Common myeloid progenitor, CD34-positive (primary cell): ENCODE results near the gene ZNF638. TPM values are rescaled to one million over a fixed set of nuclear protein-coding genes. Genes with fewer than 3 reads are reported as not detected.

Experiments
- CTCF ChIA-PET: fragments of 350-600 bp; sonication (Branson Sonifier 250); formaldehyde crosslinking; loops from one replicate; lab custom pipeline; 2021; ENCODE audit warnings: antibody characterized with exemption; lab: Charles Lee
- POLR2A ChIA-PET: fragments of 350-600 bp; sonication (Branson Sonifier 250); formaldehyde crosslinking; loops from one replicate; lab custom pipeline; 2021; ENCODE audit warnings: antibody characterized with exemption; lab: Charles Lee
- DNase-seq, 3 donors: peaks; one replicate each; pipeline versions ENCODE4 v3.0.0 to v3.0.0-alpha.2; 2013
- H3K27ac ChIP-seq, 2 experiments: 1 replicate in 1 of 2; 2 replicates in 1 of 2; pipeline ENCODE4 v1.7.0; 2013; ENCODE audit warnings: inconsistent platforms in 2 of 2, low read length in 2 of 2, mild to moderate bottlenecking in 2 of 2, low read depth in 1 of 2, moderate library complexity in 1 of 2; ENCODE audit not compliant: severe bottlenecking in 2 of 2, insufficient read depth in 1 of 2, poor library complexity in 1 of 2
- H3K27me3 ChIP-seq, 5 experiments: replicated peaks in 2 of 5; 1 replicate in 3 of 5; 2 replicates in 2 of 5; pipeline versions ENCODE4 v1.6.1 to v1.7.0; 2013; ENCODE audit warnings: low read length in 4 of 5, mild to moderate bottlenecking in 2 of 5, moderate library complexity in 2 of 5, inconsistent platforms in 1 of 5; ENCODE audit not compliant: insufficient read depth in 5 of 5, control insufficient read depth in 4 of 5
- H3K36me3 ChIP-seq, 4 experiments: 1 replicate in 2 of 4; 2 replicates in 2 of 4; pipeline versions ENCODE4 v1.6.1 to v1.7.0; 2013; ENCODE audit warnings: low read length in 3 of 4, control low read depth in 1 of 4, mild to moderate bottlenecking in 1 of 4; ENCODE audit not compliant: control insufficient read depth in 4 of 4, insufficient read depth in 4 of 4
- H3K4me1 ChIP-seq, 4 experiments: 1 replicate in 3 of 4; 2 replicates in 1 of 4; pipeline versions ENCODE4 v1.6.1 to v1.7.1; 2013; ENCODE audit warnings: low read length in 3 of 4, mild to moderate bottlenecking in 3 of 4, control low read depth in 1 of 4, inconsistent platforms in 1 of 4, moderate library complexity in 1 of 4; ENCODE audit not compliant: control insufficient read depth in 4 of 4, insufficient read depth in 4 of 4; ENCODE audit errors: control extremely low read depth in 1 of 4
- H3K4me3 ChIP-seq, 7 experiments: 1 replicate in 4 of 7; 2 replicates in 3 of 7; pipeline versions ENCODE4 v1.5.1 to v1.7.0; 2013; ENCODE audit warnings: mild to moderate bottlenecking in 7 of 7, low read length in 6 of 7, moderate library complexity in 6 of 7, inconsistent platforms in 2 of 7, low read depth in 2 of 7, control low read depth in 1 of 7; ENCODE audit not compliant: insufficient read depth in 4 of 7, control insufficient read depth in 1 of 7; ENCODE audit errors: extremely low read depth in 1 of 7
- H3K9me3 ChIP-seq, 5 experiments: 1 replicate in 4 of 5; 2 replicates in 1 of 5; pipeline versions ENCODE4 v1.6.1 to v1.7.1; 2013; ENCODE audit warnings: low read length in 4 of 5, mild to moderate bottlenecking in 2 of 5, inconsistent platforms in 1 of 5, low read depth in 1 of 5, moderate library complexity in 1 of 5; ENCODE audit not compliant: control insufficient read depth in 4 of 5, insufficient read depth in 2 of 5; ENCODE audit errors: control extremely low read depth in 1 of 5
- WGBS: methylation state at CpG from one replicate; pipeline ENCODE4 v1.1.5; 2013; ENCODE audit not compliant: insufficient coverage; 5-methylcytosine and 5-hydroxymethylcytosine counted together
- polyA plus RNA-seq: library from polyadenylated mRNA; unstranded; fragments of 120-200 nt; gene quantifications from one replicate; pipeline ENCODE4 v1.2.1, GENCODE V29; 2013

Gene ZNF638, protein sequence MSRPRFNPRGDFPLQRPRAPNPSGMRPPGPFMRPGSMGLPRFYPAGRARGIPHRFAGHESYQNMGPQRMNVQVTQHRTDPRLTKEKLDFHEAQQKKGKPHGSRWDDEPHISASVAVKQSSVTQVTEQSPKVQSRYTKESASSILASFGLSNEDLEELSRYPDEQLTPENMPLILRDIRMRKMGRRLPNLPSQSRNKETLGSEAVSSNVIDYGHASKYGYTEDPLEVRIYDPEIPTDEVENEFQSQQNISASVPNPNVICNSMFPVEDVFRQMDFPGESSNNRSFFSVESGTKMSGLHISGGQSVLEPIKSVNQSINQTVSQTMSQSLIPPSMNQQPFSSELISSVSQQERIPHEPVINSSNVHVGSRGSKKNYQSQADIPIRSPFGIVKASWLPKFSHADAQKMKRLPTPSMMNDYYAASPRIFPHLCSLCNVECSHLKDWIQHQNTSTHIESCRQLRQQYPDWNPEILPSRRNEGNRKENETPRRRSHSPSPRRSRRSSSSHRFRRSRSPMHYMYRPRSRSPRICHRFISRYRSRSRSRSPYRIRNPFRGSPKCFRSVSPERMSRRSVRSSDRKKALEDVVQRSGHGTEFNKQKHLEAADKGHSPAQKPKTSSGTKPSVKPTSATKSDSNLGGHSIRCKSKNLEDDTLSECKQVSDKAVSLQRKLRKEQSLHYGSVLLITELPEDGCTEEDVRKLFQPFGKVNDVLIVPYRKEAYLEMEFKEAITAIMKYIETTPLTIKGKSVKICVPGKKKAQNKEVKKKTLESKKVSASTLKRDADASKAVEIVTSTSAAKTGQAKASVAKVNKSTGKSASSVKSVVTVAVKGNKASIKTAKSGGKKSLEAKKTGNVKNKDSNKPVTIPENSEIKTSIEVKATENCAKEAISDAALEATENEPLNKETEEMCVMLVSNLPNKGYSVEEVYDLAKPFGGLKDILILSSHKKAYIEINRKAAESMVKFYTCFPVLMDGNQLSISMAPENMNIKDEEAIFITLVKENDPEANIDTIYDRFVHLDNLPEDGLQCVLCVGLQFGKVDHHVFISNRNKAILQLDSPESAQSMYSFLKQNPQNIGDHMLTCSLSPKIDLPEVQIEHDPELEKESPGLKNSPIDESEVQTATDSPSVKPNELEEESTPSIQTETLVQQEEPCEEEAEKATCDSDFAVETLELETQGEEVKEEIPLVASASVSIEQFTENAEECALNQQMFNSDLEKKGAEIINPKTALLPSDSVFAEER (N-terminal part only)
- 156 TPM for polyA plus RNA-seq

DNA sequence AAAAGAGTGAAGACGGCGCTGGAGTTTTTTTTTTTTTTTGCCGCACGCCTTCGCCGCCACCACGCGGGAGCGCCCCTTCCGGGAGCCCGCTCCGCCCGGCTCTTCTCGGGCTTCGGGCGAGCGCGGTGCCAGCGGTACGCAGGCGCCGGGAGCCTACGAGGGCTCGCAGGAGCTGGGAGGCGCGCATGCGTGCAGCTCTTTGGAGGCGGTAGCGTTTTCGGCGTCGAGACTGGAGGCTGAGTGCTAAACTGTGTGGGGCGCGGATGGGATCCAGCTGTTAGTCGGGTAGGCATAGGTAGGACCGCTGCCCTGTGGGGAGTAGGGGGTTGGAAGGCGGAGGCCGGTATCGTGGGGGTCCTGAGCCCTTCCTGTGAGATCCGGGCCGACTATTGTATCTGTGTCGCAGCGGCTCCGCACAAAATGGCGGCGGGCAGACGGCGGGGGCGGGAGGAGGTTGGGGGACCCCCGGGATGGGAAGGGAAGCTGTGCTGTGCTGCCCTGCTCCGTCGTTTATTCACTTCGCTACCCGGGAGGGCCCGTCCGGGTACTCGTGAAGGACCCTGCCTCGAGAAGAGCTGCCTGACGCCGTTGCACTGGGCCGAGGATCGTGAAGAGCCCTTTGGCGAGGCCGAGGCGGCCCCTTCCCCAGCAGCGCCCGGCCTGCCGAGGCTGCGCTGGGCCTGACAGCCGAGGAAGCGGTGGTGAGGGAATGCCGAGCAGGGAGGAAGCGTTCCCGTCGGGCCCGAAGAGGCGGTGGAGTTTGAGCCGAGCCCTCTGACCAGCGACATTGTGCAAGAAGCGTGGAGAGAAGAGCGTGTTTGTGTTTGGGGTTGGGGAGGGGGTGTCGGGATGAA, at the start of gene ZNF638:
Gene ZNF638 (plus strand): TSS at position 202 of the 854 bp plus-strand sequence. CDS start 17,173 bp downstream, outside the sequence.
- ChIA-PET CTCF (interaction anchor here (0.6 to 4.5 kb wide), 8 partner anchors 10 to 177 kb away, joined by 3 to 37 read pairs (median 4); no protein-coding TSS in a partner anchor), POLR2A (interaction anchor here (0.6 kb wide), 3 partner anchors 56 to 1711 kb away, joined by 3 to 4 read pairs (median 4); no protein-coding TSS in a partner anchor)
- H3K9me3 ChIP-seq: peaks cover 0 to 4% (median 0%) of the 10 kb centered on the region in 5 experiments
- WGBS: 0% methylated on average over 45 of the region's 82 CpGs
- peak; percentile 93 to 98 (median 96) for DNase-seq
- H3K4me3 ChIP-seq: peak within 1 kb of the TSS; percentile 65 to 98 (median 92)
- H3K27ac ChIP-seq: peak within 1 kb of the TSS; percentile 96 to 98
- no peaks in the 10 kb centered on the region for H3K27me3 ChIP-seq
- H3K4me1 ChIP-seq: peaks cover 9 to 30% (median 17%) of the 10 kb centered on the region in 4 experiments
- peaks cover 0 to 5% (median 2%) of the 10 kb centered on the region in 4 experiments for H3K36me3 ChIP-seq

DNA sequence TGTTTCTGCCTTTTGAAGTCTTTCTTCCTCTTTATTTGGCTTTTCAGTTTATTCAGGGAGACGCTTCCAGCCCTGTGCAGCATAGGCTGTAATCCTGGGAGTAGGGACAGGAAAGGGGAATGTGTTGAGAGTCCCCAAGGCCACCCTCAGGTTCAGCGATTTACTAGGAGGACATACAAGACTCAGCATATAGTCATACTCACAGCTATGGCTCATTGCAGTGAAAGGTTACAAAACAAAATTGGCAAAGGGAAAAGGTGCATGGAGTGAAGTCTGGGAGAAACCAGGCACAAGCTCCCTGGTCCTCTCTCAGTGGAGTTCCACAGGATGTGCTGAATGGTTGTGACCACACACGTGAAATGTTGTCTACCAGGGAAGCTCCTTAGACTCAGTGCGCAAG, 49.6 kb upstream of the ZNF638 start:
- ChIA-PET POLR2A (no interaction called here), CTCF (interaction anchor here (0.8 to 2.0 kb wide), 9 partner anchors 15 to 228 kb away, joined by 3 to 8 read pairs (median 4); no protein-coding TSS in a partner anchor)
- H3K4me1 ChIP-seq: peaks cover 2 to 14% (median 7%) of the 10 kb centered on the region in 4 experiments
- H3K36me3 ChIP-seq: no peaks in the 10 kb centered on the region
- H3K27me3 ChIP-seq: no peaks in the 10 kb centered on the region
- H3K27ac ChIP-seq: no peak overlapping the region
- H3K4me3 ChIP-seq: no peak overlapping the region
- H3K9me3 ChIP-seq: no peaks in the 10 kb centered on the region
- DNase-seq: no peak
- WGBS: 100% methylated on average over 2 of the region's 4 CpGs

DNA sequence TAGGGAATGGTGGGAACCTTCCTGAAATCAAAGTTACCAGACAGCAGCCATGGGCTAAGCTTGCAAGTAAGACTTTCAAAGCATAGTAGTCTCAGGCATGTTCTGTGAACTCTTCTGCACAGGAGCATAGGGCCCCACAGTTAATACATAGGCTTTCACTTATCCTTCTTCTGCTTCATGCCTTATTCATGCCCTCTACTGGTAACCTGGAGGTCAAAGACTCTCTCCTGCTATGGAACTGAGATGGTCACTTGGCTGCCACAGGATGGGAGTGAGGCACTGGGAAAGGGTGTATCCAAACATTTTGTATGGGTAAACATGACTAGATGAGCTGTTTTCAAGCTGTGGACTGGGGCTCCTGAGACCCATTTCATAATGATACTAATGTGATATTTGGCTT, 49.1 kb upstream of the ZNF638 start:
- H3K36me3 ChIP-seq: no peaks in the 10 kb centered on the region
- H3K4me3 ChIP-seq: no peak overlapping the region
- H3K27ac ChIP-seq: no peak overlapping the region
- no peaks in the 10 kb centered on the region for H3K9me3 ChIP-seq
- peaks cover 0 to 9% (median 5%) of the 10 kb centered on the region in 4 experiments for H3K4me1 ChIP-seq
- peak in 2 of 3 donors; percentile 14 to 20 for DNase-seq
- no peaks in the 10 kb centered on the region for H3K27me3 ChIP-seq
- POLR2A ChIA-PET: no interaction called here
- CTCF ChIA-PET: interaction anchor here (0.8 to 2.0 kb wide), 7 partner anchors 17 to 227 kb away, joined by 3 to 8 read pairs (median 4); no protein-coding TSS in a partner anchor

DNA sequence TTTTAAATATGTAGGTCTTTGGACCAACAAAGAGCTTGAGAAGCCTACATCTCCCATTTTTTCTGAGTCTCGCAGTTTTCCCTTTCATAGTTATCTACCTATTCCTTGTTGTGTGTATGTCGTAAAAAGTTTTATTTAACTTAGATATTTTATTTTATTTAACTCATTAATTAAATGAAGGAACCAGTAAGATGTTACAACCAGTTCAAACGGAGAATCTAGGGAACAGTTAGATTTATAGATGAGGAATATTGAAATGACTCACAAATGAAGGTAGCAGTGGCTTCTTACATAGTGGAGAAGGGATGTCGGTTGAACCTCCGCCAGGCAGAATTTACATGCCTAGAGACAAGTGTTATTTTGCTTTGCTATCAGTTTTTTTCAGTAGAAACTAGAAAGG, 48.5 kb upstream of the ZNF638 start:
- H3K9me3 ChIP-seq: no peaks in the 10 kb centered on the region
- no peak overlapping the region for H3K4me3 ChIP-seq
- POLR2A ChIA-PET: no interaction called here
- no peak for DNase-seq
- H3K27ac ChIP-seq: no peak overlapping the region
- H3K36me3 ChIP-seq: no peaks in the 10 kb centered on the region
- CTCF ChIA-PET: interaction anchor here (1.2 to 1.7 kb wide), 4 partner anchors 16 to 227 kb away, joined by 3 to 8 read pairs (median 5); no protein-coding TSS in a partner anchor
- H3K27me3 ChIP-seq: no peaks in the 10 kb centered on the region
- peaks cover 0 to 3% (median under 1%) of the 10 kb centered on the region in 4 experiments for H3K4me1 ChIP-seq
- 100% methylated on average over 3 of the region's 5 CpGs for WGBS

DNA sequence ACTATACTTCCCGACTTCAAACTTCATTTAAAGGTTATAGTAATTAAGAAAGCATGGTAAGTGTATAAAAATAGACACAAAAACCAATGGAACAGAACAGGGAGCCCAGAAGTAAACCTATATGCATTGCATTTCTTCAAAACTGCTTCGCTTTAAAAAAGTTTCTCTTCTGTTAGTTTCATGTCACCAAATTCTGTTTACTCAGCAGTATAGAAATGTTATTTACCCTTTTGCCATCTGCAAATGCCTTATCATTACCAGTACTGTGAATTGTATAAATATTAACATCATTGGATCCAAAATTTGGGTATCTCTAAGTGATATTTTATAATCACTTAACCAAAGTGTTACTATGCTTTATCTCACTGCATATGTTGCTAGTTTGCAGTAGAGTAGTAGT, 45.9 kb upstream of the ZNF638 start:
- no CpG with 5 or more reads among the region's 2 CpGs for WGBS
- Histone ChIP-seq H3K36me3 (no peaks in the 10 kb centered on the region), H3K4me1 (no peaks in the 10 kb centered on the region), H3K4me3 (no peak overlapping the region), H3K27me3 (no peaks in the 10 kb centered on the region), H3K27ac (no peak overlapping the region), H3K9me3 (no peaks in the 10 kb centered on the region)
- CTCF ChIA-PET: interaction anchor here (0.6 to 1.6 kb wide), 3 partner anchors 8 to 129 kb away, joined by 3 to 4 read pairs (median 3); partner anchors contain the start of gene ZNF638
- POLR2A ChIA-PET: interaction anchor here (0.7 kb wide), 1 partner anchor 176 kb away, joined by 5 read pairs; no protein-coding TSS in a partner anchor
- DNase-seq: no peak

DNA sequence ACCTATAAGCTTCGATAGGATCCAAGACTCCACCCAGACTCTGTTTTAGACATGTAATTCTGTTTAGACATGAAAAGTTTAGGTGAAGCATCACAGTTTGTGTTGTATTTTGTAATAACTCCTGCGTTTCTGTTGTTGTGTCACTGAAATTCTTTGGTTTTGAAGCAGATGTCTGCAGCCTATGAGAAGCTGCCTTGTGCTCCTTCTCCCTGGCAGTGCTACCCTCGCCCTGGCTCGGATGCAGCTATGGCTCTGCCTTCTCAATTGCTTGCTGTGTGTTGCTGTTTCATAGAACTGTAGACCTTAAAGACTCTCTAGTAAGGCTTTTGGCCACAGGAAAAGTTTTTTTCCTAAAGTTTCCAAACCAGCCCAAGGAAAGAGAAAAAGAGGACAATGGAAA, 40.2 kb upstream of the ZNF638 start:
- no peak for DNase-seq
- POLR2A ChIA-PET: no interaction called here
- Histone ChIP-seq H3K4me1 (no peaks in the 10 kb centered on the region), H3K27me3 (no peaks in the 10 kb centered on the region), H3K9me3 (no peaks in the 10 kb centered on the region), H3K27ac (no peak overlapping the region), H3K36me3 (no peaks in the 10 kb centered on the region), H3K4me3 (no peak overlapping the region)
- 86% methylated on average over 1 of the region's 4 CpGs for WGBS
- CTCF ChIA-PET: no interaction called here
